Panc1 (cell line): Measurements from ENCODE around the gene CHST14. TPM values are rescaled to one million over a fixed set of nuclear protein-coding genes. Genes with fewer than 3 reads are reported as not detected.

ENCODE experiments used
- ATAC-seq: fragments of 200-7000 bp; cut with Tn5 transposase; 2 replicates; pipeline ENCODE4 v1.9.1; 2020; ENCODE audit warnings: mild to moderate bottlenecking, moderate library complexity
- BruUV-seq: library from RNA; stranded (reverse); fragments of 400-500 nt; replicated peaks from 2 replicates; lab custom pipeline; 2021; lab: Mats Ljungman, UMichigan
- CTCF ChIA-PET: fragments of 300-600 bp; sonication (Branson Sonifier 250); formaldehyde crosslinking; loops from one replicate; lab custom pipeline; 2022; ENCODE audit warnings: antibody characterized with exemption; lab: Charles Lee
- POLR2A ChIA-PET: fragments of 300-600 bp; sonication (Branson Sonifier 250); formaldehyde crosslinking; loops from one replicate; lab custom pipeline; 2022; ENCODE audit warnings: antibody characterized with exemption; lab: Charles Lee
- DNase-seq: peaks from one replicate; pipeline ENCODE4 v3.0.0-alpha.2; 2010; ENCODE audit warnings: low read depth, low spot score
- H3K27ac ChIP-seq: 2 replicates; pipeline ENCODE4 v1.5.1; 2011; ENCODE audit warnings: mild to moderate bottlenecking, low read length, inconsistent platforms
- H3K27me3 ChIP-seq: fragments of 200-500 bp; sonication (Bioruptor generic); 2 replicates; pipeline ENCODE4 v1.6.0; 2014; ENCODE audit warnings: low read length, inconsistent platforms; ENCODE audit not compliant: control insufficient read depth, insufficient read depth
- H3K36me3 ChIP-seq: fragments of 200-500 bp; sonication (Bioruptor generic); 2 replicates; pipeline ENCODE4 v1.5.1; 2014; ENCODE audit warnings: inconsistent platforms, mild to moderate bottlenecking, low read length, moderate library complexity; ENCODE audit not compliant: control insufficient read depth, insufficient read depth
- H3K4me1 ChIP-seq: 2 replicates; pipeline ENCODE4 v1.5.1; 2011; ENCODE audit warnings: inconsistent platforms, mild to moderate bottlenecking, low read length, moderate library complexity; ENCODE audit not compliant: control insufficient read depth, insufficient read depth
- H3K4me3 ChIP-seq, 2 experiments: 2 replicates each; pipeline ENCODE4 v1.5.1; 2011 to 2012; ENCODE audit warnings: low read depth in 2 of 2, low read length in 2 of 2, mild to moderate bottlenecking in 2 of 2, inconsistent platforms in 1 of 2, moderate library complexity in 1 of 2
- H3K9me3 ChIP-seq: fragments of 200-500 bp; sonication (Bioruptor generic); 2 replicates; pipeline ENCODE4 v1.5.1; 2014; ENCODE audit warnings: low read depth, mild to moderate bottlenecking, inconsistent platforms, low read length, moderate library complexity; ENCODE audit not compliant: control insufficient read depth, insufficient read depth
- POLR2AphosphoS5 ChIP-seq: IDR thresholded peaks from 2 replicates; pipeline ENCODE4 v1.6.1; 2012; ENCODE audit warnings: mild to moderate bottlenecking, low read depth, low read length, moderate library complexity
- SIN3A ChIP-seq: IDR thresholded peaks from 2 replicates; pipeline ENCODE4 v1.6.1; 2012; ENCODE audit warnings: low read depth, mild to moderate bottlenecking, low read length, moderate library complexity, borderline replicate concordance; ENCODE audit not compliant: insufficient read depth
- TCF7L2 ChIP-seq: IDR thresholded peaks from 2 replicates; pipeline ENCODE4 v1.6.1; 2011; ENCODE audit warnings: mild to moderate bottlenecking, low read depth, low read length, inconsistent platforms
- in situ Hi-C: cut with HindIII; loops from 2 replicates; pipeline ENCODE4 v1.10.0; 2016; ENCODE audit warnings: low sequenced_read_pairs, low pct_unique_long_range_greater_than_20kb
- intact Hi-C: fragments of 100-400 bp; cut with micrococcal nuclease; formaldehyde crosslinking; loops from one replicate; pipeline ENCODE4 v1.10.0; 2022; ENCODE audit not compliant: unreplicated experiment
- total RNA-seq: library from RNA; stranded (reverse); gene quantifications from one replicate; pipeline ENCODE4 v1.2.1, GENCODE V29; 2021; ENCODE audit not compliant: unreplicated experiment
- TF ChIP-seq, protein P1 (sequence below), 2 experiments: IDR thresholded peaks; 2 replicates each; pipeline ENCODE4 v1.6.1; 2011 to 2012; ENCODE audit warnings: low read depth in 2 of 2, control low read depth in 1 of 2, low read length in 1 of 2, mild to moderate bottlenecking in 1 of 2, moderate library complexity in 1 of 2; ENCODE audit not compliant: insufficient read depth in 1 of 2
- TF ChIP-seq, protein P2 (sequence below): fragments of 450-650 bp; IDR thresholded peaks from 2 replicates; pipeline ENCODE4 v1.5.1; 2017; ENCODE audit warnings: mild to moderate bottlenecking

CHST14 gene
- total RNA-seq, 1 experiment from 2014 or later, result 42.4 TPM

DNA sequence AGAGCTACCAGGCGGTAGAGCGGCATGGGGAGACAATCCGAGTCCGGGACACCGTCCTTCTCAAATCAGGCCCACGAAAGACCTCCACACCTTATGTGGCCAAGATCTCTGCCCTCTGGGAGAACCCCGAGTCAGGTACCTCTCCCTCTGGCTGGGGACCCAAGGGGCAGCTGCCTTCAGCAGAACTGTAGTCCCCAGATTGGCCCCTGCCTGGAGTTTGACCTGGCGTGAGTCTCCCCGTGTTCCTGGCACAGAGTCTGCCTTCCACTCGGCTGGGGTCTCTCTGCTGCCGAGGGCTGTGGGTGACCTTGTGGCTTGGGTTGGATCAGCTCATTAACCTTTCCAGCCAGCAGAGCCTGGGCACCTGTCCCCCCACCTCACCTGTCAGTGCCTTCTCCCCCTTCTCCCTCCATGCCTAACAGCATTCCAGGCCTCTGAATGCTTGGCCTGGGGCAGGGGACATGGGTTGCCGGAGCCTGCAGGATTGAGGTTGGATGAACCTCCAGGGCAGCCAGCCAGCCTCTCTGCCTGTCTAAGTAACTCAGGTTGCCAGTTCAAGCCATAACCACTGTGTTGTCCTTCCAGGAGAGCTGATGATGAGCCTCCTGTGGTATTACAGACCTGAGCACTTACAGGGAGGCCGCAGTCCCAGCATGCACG, 6.8 kb upstream of the CHST14 start:
- intact Hi-C loops (no loop called here), in situ Hi-C loops (no loop called here)
- Histone ChIP-seq H3K27me3 (no peaks in the 10 kb centered on the region), H3K9me3 (no peaks in the 10 kb centered on the region), H3K36me3 (no peaks in the 10 kb centered on the region; the same call in 1 of the 2 replicates), H3K4me1 (no peaks in the 10 kb centered on the region), H3K4me3 (no peak overlapping the region), H3K27ac (no peak overlapping the region)
- CTCF ChIA-PET, result no interaction called here
- DNase-seq, result no peak
- no peak for ATAC-seq
- TF ChIP-seq, protein P1, sequence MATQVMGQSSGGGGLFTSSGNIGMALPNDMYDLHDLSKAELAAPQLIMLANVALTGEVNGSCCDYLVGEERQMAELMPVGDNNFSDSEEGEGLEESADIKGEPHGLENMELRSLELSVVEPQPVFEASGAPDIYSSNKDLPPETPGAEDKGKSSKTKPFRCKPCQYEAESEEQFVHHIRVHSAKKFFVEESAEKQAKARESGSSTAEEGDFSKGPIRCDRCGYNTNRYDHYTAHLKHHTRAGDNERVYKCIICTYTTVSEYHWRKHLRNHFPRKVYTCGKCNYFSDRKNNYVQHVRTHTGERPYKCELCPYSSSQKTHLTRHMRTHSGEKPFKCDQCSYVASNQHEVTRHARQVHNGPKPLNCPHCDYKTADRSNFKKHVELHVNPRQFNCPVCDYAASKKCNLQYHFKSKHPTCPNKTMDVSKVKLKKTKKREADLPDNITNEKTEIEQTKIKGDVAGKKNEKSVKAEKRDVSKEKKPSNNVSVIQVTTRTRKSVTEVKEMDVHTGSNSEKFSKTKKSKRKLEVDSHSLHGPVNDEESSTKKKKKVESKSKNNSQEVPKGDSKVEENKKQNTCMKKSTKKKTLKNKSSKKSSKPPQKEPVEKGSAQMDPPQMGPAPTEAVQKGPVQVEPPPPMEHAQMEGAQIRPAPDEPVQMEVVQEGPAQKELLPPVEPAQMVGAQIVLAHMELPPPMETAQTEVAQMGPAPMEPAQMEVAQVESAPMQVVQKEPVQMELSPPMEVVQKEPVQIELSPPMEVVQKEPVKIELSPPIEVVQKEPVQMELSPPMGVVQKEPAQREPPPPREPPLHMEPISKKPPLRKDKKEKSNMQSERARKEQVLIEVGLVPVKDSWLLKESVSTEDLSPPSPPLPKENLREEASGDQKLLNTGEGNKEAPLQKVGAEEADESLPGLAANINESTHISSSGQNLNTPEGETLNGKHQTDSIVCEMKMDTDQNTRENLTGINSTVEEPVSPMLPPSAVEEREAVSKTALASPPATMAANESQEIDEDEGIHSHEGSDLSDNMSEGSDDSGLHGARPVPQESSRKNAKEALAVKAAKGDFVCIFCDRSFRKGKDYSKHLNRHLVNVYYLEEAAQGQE (IDR thresholded peaks at IDR 0.05; ENCODE audit: insufficient read depth in 1 of 2, low read depth in 2 of 2, low read length in 1 of 2), result no peak
- TF ChIP-seq, protein P2, sequence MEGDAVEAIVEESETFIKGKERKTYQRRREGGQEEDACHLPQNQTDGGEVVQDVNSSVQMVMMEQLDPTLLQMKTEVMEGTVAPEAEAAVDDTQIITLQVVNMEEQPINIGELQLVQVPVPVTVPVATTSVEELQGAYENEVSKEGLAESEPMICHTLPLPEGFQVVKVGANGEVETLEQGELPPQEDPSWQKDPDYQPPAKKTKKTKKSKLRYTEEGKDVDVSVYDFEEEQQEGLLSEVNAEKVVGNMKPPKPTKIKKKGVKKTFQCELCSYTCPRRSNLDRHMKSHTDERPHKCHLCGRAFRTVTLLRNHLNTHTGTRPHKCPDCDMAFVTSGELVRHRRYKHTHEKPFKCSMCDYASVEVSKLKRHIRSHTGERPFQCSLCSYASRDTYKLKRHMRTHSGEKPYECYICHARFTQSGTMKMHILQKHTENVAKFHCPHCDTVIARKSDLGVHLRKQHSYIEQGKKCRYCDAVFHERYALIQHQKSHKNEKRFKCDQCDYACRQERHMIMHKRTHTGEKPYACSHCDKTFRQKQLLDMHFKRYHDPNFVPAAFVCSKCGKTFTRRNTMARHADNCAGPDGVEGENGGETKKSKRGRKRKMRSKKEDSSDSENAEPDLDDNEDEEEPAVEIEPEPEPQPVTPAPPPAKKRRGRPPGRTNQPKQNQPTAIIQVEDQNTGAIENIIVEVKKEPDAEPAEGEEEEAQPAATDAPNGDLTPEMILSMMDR, result no peak
- TF ChIP-seq POLR2AphosphoS5 (no peak), TCF7L2 (no peak), SIN3A (no peak)
- BruUV-seq, result no TSS peak
- POLR2A ChIA-PET, result interaction anchor here (0.7 kb wide), 1 partner anchor 36 kb away, joined by 3 read pairs; no protein-coding TSS in a partner anchor

DNA sequence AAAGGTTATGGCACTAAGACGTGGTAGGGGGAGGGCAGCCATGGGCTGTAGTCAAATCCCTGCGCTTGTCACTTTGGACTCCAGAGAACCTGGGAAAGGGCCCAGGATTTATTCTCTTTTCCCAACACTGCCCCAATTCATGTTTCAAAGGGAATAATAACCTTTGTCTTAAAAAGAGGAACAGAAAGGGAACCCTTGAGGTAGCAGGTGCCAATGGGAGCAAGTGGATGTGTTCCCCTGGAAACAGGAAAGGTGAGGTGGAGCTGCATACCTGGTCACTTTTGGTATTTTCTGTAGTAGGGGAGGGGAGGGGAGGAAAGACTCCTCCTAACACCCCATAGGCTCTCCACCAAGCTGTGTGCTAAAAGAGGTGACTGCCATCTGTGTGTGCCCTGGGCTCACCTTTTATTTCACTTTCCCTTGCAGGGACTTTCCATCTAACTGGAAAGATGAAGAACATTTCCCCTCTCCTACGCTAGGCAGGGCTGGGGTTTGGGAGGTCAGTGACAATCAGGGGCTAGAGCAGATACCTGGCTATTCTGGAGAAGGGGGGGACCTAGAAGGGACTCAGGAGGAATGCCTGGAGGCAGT, 6.1 kb upstream of the CHST14 start:
- DNase-seq (no peak), ATAC-seq (no peak)
- BruUV-seq, result no TSS peak
- Histone ChIP-seq H3K36me3 (no peaks in the 10 kb centered on the region; the same call in 1 of the 2 replicates), H3K4me3 (no peak overlapping the region), H3K27me3 (no peaks in the 10 kb centered on the region), H3K9me3 (no peaks in the 10 kb centered on the region), H3K4me1 (no peaks in the 10 kb centered on the region), H3K27ac (no peak overlapping the region)
- in situ Hi-C loops (no loop called here), intact Hi-C loops (no loop called here)
- TF ChIP-seq SIN3A (no peak), POLR2AphosphoS5 (no peak), TCF7L2 (no peak)
- TF ChIP-seq, protein P2, result no peak
- TF ChIP-seq, protein P1 (IDR thresholded peaks at IDR 0.05; ENCODE audit: insufficient read depth in 1 of 2, low read depth in 2 of 2, low read length in 1 of 2), result no peak
- CTCF ChIA-PET, result no interaction called here
- POLR2A ChIA-PET, result no interaction called here
